DND-41 (cell line): Measurements from ENCODE around the gene ALG10B.
"Not testable (repeated sequence)": the region's sequence is repeated elsewhere in the genome, so short reads cannot be mapped to it uniquely, and the experiment has no call there.

ENCODE experiments used
- ATAC-seq: fragments of 200-7000 bp; cut with Tn5 transposase; 3 replicates; pipeline ENCODE4 v1.9.1; 2021; ENCODE audit warnings: low read depth; ENCODE audit not compliant: insufficient read depth
- DNase-seq: peaks from one replicate; pipeline ENCODE4 v3.0.0-alpha.2; 2020
- H2AFZ ChIP-seq: 2 replicates; pipeline ENCODE4 v1.6.0; 2012; ENCODE audit warnings: low read depth, low read length
- H3K27ac ChIP-seq: 2 replicates; pipeline ENCODE4 v1.5.1; 2012; ENCODE audit warnings: low read length, inconsistent platforms
- H3K27me3 ChIP-seq: fragments of 200-600 bp; sonication (generic); 2 replicates; pipeline ENCODE4 v1.6.0; 2012; ENCODE audit warnings: low read length, mild to moderate bottlenecking, inconsistent platforms; ENCODE audit not compliant: insufficient read depth, poor library complexity
- H3K36me3 ChIP-seq: 2 replicates; pipeline ENCODE4 v1.5.1; 2012; ENCODE audit warnings: low read length, inconsistent platforms; ENCODE audit not compliant: insufficient read depth
- H3K4me1 ChIP-seq: 2 replicates; pipeline ENCODE4 v1.5.1; 2012; ENCODE audit warnings: mild to moderate bottlenecking, low read length; ENCODE audit not compliant: insufficient read depth
- H3K4me2 ChIP-seq: 2 replicates; pipeline ENCODE4 v1.6.0; 2012; ENCODE audit warnings: mild to moderate bottlenecking, moderate library complexity, low read length, inconsistent platforms; ENCODE audit not compliant: insufficient read depth
- H3K4me3 ChIP-seq, 2 experiments: fragments of 200-600 bp in 1 of 2; shearing (Covaris generic) in 1 of 2; 2 replicates each; pipeline ENCODE4 v1.5.1; 2012 to 2016; ENCODE audit warnings: inconsistent platforms in 2 of 2, low read length in 2 of 2, mild to moderate bottlenecking in 2 of 2, low read depth in 1 of 2, moderate library complexity in 1 of 2
- H3K79me2 ChIP-seq: 2 replicates; pipeline ENCODE4 v1.6.0; 2012; ENCODE audit warnings: low read length, inconsistent platforms; ENCODE audit not compliant: insufficient read depth
- H3K9ac ChIP-seq: 2 replicates; pipeline ENCODE4 v1.6.0; 2012; ENCODE audit warnings: low read depth, mild to moderate bottlenecking, inconsistent platforms, low read length, moderate library complexity
- H3K9me3 ChIP-seq: 2 replicates; pipeline ENCODE4 v1.5.1; 2012; ENCODE audit warnings: low read length, moderate library complexity, mild to moderate bottlenecking, inconsistent platforms; ENCODE audit not compliant: insufficient read depth, severe bottlenecking
- H4K20me1 ChIP-seq: 2 replicates; pipeline ENCODE4 v1.6.0; 2012; ENCODE audit warnings: low read length; ENCODE audit not compliant: insufficient read depth
- EZH2 ChIP-seq: IDR thresholded peaks from 3 replicates; pipeline ENCODE4 v1.6.1; 2012; ENCODE audit warnings: borderline replicate concordance, low read depth, mild to moderate bottlenecking, moderate library complexity, low read length, inconsistent platforms; ENCODE audit not compliant: severe bottlenecking
- TF ChIP-seq, protein P1 (sequence below): IDR thresholded peaks from 2 replicates; pipeline ENCODE4 v1.5.1; 2012; ENCODE audit warnings: borderline replicate concordance, low read length, moderate library complexity, mild to moderate bottlenecking; ENCODE audit not compliant: poor library complexity, severe bottlenecking; ENCODE audit errors: extremely low read depth

The ALG10B gene

DNA sequence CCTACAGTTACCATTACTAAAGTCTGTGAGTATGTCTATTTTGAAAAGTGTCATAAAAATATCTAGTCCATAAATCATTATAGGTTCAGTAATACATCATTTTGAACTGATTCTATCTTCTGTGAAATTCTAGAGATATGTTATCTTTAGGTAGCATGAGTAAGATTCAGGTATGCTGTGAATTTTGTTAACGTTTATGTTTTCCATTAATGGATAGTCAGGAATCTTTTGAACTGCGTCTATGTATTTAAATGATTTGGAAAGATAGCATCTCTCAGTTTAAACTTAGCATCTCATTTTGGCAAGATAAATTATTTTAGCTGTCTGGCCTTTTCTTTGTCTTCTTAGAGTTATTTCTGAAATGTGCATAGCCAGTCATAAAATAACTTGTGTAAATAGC lies 8.3 kb downstream of the ALG10B start:
- Histone ChIP-seq H3K9ac (no peak overlapping the region), H3K4me1 (no peaks in the 10 kb centered on the region), H3K9me3 (no peaks in the 10 kb centered on the region), H3K4me2 (no peak overlapping the region), H3K27me3 (no peaks in the 10 kb centered on the region), H3K79me2 (no peaks in the 10 kb centered on the region), H2AFZ (no peak overlapping the region), H3K36me3 (peaks cover 2% of the 10 kb centered on the region; the same call in 1 of the 2 replicates), H4K20me1 (no peaks in the 10 kb centered on the region), H3K27ac (no peak overlapping the region), H3K4me3 (no peak overlapping the region)
- DNase-seq, result no peak
- TF ChIP-seq, protein P1, sequence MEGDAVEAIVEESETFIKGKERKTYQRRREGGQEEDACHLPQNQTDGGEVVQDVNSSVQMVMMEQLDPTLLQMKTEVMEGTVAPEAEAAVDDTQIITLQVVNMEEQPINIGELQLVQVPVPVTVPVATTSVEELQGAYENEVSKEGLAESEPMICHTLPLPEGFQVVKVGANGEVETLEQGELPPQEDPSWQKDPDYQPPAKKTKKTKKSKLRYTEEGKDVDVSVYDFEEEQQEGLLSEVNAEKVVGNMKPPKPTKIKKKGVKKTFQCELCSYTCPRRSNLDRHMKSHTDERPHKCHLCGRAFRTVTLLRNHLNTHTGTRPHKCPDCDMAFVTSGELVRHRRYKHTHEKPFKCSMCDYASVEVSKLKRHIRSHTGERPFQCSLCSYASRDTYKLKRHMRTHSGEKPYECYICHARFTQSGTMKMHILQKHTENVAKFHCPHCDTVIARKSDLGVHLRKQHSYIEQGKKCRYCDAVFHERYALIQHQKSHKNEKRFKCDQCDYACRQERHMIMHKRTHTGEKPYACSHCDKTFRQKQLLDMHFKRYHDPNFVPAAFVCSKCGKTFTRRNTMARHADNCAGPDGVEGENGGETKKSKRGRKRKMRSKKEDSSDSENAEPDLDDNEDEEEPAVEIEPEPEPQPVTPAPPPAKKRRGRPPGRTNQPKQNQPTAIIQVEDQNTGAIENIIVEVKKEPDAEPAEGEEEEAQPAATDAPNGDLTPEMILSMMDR, result no peak
- no peak for TF ChIP-seq EZH2
- no peak for ATAC-seq

DNA sequence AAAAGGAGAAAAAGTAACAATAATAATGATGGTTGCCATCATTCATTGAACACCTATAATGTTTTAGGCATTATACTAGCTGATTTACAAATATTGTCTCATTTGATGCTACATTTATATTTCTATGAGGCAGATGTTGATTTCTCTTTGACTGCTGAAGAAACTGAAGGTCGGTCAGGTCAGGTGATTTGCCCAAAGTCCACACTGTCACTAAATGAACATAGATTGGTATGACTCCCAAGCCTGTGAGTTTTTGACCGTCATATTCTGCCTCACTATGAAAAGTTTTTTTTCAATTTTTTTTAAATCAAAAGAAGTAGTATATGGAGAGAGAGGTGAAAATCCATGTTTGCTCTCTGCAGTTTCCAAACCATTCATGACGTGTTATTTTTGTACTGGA lies 10.8 kb downstream of the ALG10B start:
- Histone ChIP-seq H3K4me3 (no peak overlapping the region), H3K27me3 (no peaks in the 10 kb centered on the region), H3K9me3 (no peaks in the 10 kb centered on the region), H3K4me1 (no peaks in the 10 kb centered on the region), H3K4me2 (no peak overlapping the region), H2AFZ (no peak overlapping the region), H3K27ac (no peak overlapping the region), H4K20me1 (no peaks in the 10 kb centered on the region), H3K79me2 (no peaks in the 10 kb centered on the region), H3K36me3 (0 out of 2 replicates have a peak, but pooled peaks cover 2% of the 10 kb centered on the region), H3K9ac (no peak overlapping the region)
- ATAC-seq (no peak), DNase-seq (no peak)
- TF ChIP-seq, protein P1, result no peak
- no peak for TF ChIP-seq EZH2

DNA sequence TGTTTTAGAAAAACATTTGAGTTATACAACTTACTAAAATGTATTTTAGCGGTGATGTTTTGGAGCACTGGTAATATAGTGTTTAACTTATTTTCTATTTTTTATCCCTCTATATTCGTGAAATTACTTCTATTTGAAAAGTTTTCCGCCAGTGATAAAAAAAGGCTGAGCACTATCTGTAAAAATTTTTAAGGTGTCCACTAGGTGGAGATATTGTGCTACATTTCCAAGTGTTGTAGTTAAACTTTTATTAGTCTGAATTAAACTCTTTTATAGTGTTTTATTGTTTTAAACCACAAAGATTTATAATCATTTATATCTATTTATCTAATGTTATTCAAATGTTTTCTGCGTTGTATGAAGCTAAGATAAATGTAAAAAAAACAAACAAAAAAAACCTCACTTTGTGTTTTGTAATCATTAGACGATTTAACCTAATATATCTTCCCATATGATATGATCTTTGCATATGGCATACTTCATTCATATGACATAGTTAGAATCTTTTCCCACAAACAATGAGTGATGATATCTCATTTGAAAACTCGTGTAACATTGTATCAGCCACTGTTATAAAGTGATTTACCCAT lies 11.8 kb downstream of the ALG10B start:
- no peak overlapping the region for H3K9ac ChIP-seq
- no peaks in the 10 kb centered on the region for H4K20me1 ChIP-seq
- H3K36me3 ChIP-seq, result 0 out of 2 replicates have a peak, but pooled peaks cover 2% of the 10 kb centered on the region
- no peaks in the 10 kb centered on the region for H3K27me3 ChIP-seq
- ATAC-seq (no peak), DNase-seq (no peak)
- H3K79me2 ChIP-seq, result no peaks in the 10 kb centered on the region
- H3K4me2 ChIP-seq, result no peak overlapping the region
- H3K4me3 ChIP-seq, result no peak overlapping the region
- H3K4me1 ChIP-seq, result no peaks in the 10 kb centered on the region
- H3K9me3 ChIP-seq, result no peaks in the 10 kb centered on the region
- H3K27ac ChIP-seq, result no peak overlapping the region
- TF ChIP-seq EZH2, result no peak
- TF ChIP-seq, protein P1, result peak; percentile 59
- H2AFZ ChIP-seq, result no peak overlapping the region

DNA sequence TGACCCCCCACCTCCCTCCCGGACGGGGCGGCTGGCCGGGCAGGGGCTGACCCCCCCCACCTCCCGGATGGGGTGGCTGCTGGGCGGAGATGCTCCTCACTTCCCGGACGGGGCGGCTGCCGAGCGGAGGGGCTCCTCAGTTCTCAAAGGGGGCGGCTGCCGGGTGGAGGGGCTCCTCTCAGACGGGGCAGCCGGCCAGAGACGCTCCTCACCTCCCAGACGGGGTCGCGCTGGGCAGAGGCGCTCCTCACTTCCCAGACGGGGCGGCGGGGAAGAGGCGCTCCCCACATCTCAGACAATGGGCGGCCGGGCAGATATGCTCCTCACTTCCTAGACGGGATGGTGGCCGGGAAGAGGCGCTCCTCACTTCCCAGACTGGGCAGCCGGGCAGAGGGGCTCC lies 13.8 kb downstream of the ALG10B start:
- not testable (repeated sequence) for H2AFZ ChIP-seq, H3K27me3 ChIP-seq, H3K36me3 ChIP-seq, H3K9ac ChIP-seq, H4K20me1 ChIP-seq, H3K9me3 ChIP-seq, H3K4me1 ChIP-seq, H3K27ac ChIP-seq, H3K79me2 ChIP-seq, H3K4me2 ChIP-seq, H3K4me3 ChIP-seq, ATAC-seq, DNase-seq
